HG03039 (cell line): ENCODE results near the gene ERCC1.

Experiments
- ATAC-seq: cut with Tn5 transposase; IDR thresholded peaks from one replicate; pipeline ENCODE4 v1.9.1; 2021; ENCODE audit warnings: mild to moderate bottlenecking, moderate library complexity; ENCODE audit not compliant: unreplicated experiment

ERCC1 gene

DNA sequence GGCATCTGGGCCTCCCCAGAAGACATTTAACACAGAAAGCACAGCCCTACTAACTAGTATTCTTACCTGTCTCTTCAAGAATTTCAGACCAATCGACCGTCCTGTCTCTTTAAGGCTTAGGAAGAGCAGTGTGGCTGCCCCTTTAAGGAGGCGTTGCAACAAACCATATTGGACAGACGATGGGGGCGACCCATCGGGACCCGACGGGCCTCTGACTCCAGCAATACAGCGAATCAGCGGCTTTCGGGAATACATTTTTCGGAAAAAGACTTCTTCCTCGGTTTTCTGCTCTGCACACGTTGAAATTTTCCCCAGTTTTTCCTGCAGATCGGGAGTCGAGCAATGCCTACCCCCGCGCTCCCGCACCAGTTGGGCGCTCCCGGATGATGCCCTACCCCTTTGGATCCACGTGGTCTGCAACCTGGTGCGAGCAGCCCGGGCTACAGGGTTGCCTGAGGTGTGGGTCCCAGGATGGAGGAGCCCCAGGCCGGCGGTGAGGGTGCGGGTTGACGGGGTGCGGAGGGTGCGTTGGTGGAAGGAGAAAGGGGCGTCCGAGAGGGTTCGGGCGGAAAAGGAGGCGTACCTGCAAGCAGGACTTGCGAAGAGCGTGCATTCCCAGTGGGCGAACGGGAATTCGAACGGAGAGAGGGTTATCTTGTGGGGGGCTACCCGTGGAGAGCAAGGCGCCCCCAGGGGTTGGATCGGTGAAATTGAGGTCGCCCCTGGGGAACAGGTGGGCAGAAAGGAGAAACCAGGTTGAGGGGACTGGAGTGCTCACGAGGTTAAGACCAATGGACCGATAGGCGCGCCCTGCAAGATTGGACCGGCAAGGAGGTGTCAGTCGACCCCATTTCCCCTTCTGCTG lies 17.3 kb downstream of the ERCC1 start, which contains the start of gene POLR1G:
Gene POLR1G (plus strand): TSS at position 419 of the 865 bp plus-strand sequence. CDS start 53 bp downstream, at position 472.
- ATAC-seq: peak; percentile 66

DNA sequence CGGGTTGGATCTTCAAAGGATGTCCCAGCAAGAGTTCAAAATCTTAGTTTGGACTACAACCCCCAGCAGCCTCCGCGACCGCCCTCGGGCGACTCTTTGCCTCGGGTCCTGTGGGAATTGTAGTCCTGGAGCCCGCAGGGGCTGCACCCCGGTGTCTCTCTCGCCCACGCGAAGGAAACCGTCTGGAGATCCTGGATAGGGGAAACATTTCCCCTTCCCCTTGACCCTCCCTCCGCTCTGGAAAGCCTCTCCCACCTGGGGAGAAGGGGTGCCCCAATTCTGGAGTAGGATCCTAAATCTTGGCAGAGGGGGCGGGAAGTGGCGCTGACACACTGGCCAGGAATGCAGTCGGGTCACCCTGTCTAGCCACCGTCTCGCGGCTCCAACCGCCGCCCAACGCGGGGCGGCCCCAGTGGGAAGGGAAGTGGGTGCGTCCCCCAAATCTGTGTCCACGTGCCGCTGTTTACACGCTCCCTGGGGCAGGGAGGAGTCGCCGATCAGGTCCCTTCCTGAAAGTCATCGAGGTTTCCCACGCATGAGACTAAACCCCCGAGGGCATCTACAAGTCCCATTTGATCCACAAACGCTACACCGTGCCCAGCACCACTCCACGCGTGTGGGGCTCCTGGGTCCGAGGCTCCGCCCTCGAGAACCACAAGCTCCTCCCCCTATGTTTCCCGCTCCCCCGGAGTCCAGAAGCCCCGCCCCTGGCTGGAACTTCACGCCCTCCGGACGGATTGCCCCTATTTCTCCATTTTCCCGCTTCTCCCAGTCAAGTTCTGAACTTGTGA lies 18.1 kb downstream of the ERCC1 start:
- ATAC-seq: peak; percentile 35

DNA sequence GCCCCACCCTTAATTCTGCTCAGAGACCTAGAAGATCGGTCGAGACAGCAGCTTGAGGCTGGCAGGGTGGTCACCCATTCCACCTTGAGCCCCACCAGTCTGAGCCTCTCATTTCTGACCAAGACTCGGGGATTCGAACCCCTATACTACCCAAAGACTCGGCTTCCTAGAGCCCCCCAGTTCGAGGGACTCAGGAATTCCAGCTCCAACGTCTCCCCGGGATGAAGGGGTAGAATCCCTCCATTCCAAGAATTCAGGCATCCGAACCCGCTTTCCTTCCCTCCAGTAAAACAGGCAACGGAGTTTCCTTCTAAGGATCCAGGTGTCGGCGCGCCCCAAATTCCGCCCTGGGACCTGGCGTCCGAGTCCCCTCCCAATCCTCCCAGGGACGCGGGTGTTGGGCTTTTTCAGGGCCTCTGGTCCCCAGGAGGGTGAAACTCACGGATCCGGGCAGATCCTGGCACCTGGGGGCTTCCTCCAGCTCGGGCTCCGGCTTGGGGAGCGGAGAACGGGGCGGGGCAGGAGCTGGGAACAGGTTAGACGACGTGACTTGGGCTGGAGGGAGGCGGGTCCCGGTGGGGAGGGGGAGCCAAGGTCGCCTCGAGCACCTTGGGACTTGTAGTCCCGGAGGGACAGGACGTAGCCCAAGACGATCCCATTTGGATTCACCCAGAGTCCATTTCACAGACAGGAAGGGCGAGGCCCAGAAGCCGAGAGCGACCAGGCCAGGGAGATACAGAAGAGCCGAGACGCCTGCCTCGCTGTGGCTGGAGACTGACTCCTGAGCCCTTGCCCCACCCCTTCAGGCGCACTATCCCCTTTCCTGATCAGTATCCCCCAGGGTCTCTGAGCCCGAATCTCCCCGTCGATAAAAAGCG lies 18.9 kb downstream of the ERCC1 start, which contains the start of gene PPP1R13L:
Gene PPP1R13L (minus strand): TSS at position 513 of the 878 bp plus-strand sequence. CDS start 6,751 bp downstream, outside the sequence.
- ATAC-seq: no peak

DNA sequence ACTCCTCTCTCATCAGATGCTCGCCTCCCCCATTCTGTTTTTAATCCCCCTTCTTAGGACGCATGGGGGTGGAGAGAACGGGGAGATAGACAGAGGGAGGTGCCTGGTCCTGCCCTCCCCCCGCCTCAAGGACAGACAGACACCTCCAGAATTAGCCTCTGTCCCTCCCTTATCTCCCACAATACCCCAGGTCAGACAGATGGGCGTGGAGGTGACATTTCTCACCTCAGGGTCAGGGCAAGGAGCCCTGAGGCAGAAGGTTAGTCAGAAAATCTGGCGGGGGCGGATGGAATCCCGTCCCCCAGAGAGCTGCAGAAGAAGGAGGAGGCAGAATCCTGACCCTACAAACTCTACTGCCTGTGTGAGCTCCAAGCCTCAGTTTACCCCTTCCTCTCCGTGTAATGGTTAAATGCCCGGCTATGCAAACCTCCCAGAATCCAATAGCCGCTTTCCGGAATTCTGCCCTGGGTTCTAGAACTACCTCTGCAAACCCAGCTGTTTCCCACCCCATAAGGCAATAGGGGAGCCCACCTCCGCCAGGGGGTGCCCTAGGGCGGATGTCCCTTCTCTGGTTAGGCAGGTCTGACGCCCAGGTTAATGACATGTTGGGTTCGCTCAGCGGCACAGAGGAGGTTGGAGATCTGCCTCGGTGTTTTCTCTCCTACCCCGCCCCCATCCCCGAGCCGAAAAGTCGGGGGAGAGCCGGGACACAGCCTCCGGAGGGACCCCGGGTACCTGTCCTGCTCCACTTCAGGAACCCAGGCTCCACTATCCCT lies 19.7 kb downstream of the ERCC1 start:
- ATAC-seq: no peak

DNA sequence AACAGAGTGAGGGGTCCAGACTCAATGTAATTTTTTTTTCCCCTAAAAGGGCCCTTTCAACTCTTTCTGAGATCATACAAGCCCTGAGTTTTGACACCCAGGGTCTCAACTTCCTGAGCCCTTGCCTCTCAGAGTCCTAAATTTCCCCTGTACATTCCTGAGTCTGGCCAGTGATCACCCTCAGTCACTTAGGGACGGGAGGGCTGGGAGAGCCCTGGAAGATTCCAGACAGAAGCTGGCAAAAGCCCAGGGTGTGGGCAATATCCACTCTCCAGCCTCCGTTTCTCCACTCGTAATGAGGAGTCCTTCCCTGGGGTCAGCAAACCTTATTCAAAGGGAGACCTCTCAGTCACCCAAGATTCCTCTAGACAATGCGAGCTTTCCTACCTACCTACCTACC lies 20.4 kb downstream of the ERCC1 start:
- ATAC-seq: no peak

DNA sequence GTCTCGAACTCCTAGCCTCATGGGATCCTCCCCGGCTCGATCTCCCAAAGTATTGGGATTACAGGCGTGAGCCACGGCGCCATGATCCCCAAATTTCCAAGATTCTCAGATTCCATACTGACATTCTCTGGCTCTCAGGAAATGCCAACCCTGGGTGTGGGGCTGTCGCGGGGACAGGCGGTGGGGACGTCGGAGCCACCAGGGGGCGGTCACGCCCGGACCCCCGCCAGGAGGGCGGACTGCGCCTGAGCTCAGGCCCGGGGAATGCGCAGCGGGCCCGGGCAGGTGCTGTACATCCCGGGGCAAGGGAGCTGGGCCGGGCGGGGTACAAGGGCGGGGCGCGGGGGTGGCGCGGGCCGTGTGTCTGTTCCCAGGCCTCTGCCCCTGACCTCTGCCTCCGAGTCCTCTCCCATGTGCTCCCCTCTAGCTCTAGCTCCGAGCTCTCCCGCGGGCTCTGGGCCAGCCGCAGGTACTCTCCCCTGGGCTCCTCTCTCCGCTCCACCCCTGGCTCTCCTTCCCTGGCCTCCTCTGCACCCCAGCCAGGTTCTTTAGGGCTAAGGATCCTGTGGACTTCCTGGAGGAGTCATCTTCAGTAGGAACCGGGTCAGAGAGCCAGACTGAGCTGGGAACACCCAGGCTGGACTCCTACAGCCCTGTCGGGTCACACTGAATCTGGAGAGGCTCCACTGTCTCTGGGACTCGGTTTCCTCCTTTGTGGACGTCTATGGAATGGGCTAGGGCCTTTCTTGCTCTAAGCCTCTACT lies 21.2 kb downstream of the ERCC1 start:
- no peak for ATAC-seq

DNA sequence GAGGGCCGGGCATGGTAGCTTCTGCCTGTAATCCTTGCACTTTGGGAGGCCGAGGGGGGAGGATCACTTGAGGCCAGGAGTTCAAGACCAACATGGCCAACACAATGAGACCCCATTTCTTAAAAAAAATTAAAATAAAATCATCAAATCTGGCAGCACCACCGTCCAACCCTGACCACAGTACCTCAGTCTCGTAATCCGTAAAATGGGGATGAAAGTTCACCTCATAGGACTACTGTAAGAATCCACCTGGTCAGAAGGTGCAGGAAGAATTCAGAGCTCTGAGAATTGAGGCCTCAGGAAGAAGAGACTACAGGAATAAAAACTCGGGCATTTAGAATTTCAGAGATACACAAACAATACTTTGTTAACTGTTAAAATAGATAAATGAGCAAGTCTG lies 21.9 kb downstream of the ERCC1 start:
- ATAC-seq: no peak

DNA sequence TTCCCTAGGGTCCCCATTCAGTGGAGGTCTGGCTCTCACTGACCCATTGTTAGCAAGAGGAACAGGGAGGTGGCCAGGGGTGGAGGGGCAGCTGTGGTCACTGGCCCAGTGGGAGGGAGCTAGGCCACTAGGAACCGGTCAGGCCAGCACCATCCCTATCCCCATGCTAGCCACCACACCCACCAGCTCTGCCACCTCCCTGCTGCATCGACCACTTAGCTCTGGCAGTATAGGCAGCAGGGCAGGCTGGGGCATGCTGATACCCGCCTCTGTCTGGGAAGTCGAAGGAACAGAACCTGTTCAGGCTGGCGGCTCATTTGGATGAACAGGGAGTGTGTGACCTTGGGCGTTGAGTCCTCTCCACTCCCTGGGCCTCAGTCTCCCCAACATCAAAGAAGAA lies 23.5 kb downstream of the ERCC1 start:
- ATAC-seq: no peak

DNA sequence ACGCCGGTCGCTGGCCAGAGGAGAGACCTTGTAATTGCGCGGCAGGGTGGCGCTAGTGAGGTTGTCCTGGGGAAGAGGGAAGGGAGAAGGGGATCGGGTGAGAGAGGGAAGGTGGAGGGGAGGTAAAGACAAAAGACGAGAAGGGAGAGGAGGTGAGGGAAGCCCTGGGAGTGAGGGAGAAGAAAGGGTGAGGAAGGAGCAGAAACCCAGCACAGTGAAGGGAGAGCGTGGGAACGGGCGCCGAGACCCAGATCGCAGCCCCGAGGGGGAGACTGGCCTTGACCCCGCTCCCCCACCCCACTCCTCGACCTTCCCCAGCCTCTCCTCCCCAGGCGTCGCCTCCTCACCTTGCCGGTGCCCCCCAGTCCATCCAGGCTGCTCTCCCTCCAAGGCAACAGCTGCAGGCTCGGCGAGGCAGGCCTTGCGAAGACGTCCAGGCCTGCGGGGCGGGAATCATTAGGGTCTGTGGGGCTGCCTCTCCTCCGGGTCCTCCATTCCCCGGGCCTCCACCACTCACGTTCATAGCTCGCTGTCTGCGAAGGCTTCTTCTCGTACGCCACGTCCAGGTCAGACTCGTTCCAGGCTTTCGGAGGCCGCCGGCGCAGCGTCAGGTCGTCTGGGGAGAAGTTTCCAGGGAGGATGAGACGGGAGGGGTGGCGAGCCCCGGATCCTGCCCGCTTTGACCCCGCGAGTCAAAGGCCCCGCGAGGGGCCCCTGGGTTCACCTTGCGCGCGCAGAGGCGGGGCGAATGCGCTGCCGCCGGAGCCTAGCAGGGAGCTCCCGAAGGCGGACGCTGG lies 27.7 kb downstream of the ERCC1 start:
- ATAC-seq: no peak

DNA sequence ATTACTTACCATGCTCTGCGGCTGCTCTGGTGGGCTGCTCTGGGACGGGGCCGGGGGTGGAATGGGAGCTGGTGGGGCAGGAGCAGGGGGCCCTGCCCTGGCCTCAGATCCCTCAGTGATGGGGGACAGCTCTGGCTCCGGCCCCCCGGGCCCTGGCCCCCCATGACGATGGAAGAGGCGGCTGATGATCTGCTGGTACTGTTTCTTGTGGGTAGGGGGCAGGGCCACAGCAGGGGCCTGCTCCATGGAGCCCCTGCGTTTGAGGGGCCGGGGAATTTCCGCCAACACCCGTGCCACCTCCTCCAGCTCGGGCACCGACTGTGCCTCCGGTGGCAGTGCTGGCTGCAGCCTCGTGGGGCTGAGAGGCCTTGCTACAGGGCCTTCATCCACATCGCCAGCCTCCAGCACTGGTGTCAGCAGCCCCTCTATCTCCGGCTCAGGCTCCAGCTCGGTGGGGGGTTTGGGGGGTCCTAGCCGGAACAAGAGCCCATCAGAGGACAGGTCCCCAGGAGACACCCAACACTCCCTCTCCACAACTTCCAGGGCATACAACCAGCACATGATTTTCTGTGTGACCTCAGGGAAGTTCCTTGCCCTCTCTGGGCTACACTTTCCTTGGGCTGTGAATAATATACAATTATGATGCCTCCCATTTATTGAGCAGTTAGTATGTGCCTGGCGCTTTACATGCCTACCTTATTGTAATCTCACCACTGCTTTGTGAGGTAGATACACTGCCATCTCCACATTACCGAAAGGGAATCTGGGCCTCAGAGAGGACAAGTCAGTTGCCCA lies 31.6 kb downstream of the ERCC1 start:
- no peak for ATAC-seq

DNA sequence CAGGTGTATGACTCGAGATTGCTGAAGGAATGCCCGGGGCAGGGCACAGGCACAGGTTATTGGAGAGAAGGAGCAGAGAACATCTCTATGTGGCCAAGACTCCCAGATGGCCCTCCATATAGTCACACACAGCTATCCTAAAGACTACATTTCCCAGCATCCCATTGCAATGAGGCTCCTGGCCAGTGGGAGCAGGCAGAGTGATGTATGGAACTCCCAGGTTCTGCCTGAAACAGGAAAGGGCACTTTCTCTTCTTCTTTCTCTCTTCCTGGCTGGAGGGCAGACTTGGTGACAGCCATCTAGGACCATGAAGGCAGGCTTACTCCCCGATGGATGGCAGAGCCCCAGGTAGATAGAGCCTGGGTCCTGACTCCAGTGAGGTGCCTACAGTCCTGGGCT lies 32.4 kb downstream of the ERCC1 start:
- ATAC-seq: no peak

DNA sequence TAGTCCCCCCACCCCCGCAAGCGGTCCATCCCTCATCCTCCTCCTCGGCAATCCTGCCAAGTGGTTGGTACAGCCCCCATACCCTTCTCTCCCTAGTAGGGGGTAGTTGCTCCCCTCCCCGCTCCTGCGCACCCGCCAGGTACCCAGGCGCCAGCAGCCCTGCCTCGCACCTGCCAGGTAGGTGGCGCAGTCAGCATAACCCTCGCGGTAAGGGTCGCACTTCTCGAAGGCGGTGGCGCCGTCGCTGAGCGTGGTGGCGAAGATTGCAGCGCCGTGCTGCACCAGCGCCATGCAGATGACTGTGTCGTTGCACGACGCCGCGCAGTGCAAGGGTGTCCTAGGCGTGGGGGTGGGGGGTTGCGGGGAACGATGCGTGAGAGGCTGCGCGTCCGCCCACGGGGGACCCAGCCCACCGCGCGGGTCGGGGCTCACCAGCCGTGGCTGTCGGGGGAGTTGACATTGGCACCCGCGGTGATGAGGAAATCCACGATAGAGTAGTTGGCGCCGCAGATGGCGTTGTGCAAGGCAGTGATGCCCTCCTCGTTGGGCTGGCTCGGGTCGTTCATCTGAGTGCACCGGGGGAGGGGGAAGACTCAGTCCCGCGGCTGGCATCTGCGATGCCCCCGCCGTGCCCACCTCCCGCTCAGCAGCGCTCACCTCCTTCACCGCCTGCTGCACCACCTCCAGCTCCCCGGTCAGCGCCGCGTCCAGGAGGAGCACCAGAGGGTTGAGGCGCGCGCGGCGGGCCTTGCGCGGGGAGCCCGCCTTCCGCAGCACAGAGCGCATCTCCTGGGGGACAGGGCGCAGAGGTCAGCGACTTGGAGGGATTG lies 38.1 kb downstream of the ERCC1 start:
- ATAC-seq: no peak

DNA sequence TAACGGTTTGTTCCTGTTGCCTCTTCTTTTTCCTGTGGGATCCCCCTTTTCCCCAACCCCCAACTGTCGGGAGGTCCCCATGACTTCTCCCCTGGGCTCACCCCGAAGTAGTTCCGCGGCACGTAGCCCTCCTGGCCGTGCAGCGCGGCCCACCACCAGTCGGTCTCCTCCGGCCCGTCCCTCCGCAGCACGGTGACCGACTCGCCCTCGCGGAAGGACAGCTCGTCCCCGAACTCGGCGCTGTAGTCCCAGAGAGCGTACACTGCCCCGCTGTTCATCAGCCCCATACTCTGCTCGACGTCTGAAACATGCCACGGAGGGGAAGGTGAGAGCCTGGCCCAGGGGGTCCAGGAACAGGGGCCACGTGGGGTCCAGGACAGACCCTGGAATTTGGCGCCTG lies 41.3 kb downstream of the ERCC1 start:
- no peak for ATAC-seq

DNA sequence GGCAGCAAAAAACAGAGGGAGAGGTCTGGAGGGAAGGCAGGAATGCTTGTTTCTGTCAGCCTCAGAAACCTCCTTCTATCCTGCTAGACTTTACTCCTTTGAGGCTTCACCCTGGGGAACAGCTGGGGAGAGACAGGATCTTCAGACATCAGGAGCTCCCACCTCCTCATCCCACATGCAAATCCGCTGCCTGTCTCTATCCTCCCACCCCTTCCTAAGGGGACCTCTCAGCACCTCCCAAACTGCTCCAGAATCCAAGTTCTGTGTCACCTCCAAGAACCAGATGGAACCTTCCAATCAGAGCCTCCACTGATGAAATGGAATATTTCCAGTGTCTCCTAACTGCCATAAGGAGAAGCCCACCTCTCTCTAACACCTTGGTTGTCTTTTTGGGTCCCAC lies 43.6 kb downstream of the ERCC1 start:
- ATAC-seq: no peak

DNA sequence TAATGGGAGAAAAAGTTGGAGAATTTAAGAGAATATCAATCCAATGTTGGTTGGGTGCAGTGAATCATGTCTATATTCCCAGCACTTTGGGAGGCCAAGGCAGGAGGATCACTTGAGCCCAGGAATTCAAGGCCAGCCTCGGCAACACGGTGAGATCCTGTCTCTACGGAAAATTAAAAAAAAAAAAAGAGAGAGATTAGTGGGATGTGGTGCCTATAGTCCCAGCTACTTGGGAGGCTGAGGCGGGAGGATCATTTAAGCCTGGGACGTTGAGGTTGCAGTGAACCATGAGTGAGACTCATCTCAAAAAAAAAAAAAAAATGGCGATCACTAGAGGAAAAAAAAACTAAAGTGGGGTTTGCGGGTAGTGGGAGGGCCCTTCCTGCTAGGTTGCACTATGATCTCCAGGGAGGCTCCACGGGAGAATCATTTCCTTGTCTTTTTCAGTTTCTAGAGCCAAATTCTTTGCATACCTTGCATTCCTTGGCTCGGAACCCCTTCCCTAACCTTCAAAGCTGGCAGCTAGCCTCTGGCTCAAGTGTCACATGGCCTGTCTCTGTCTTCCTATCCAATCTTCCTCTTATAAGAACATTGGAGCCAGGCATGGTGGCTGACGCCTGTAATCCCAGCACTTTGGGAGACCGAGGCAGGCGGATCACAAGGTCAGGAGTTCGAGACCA lies 47.5 kb downstream of the ERCC1 start:
- no peak for ATAC-seq
